Prostate gland (tissue), 2 donors: ENCODE results near the gene NEDD4L. TPM values are rescaled to one million over a fixed set of nuclear protein-coding genes. Genes with fewer than 3 reads are reported as not detected.

Experiments
- DNase-seq: peaks from one replicate; pipeline ENCODE4 v3.0.0-alpha.2; 2019; ENCODE audit warnings: low spot score
- H3K27ac ChIP-seq, 2 donors: fragments of 200-600 bp; sonication (generic); 2 replicates each; pipeline ENCODE4 v1.5.1; 2017 to 2019
- H3K27me3 ChIP-seq: fragments of 200-600 bp; sonication (generic); replicated peaks from 2 replicates; pipeline ENCODE4 v1.5.1; 2019; ENCODE audit not compliant: insufficient read depth
- H3K36me3 ChIP-seq, 2 donors: fragments of 200-600 bp; sonication (generic); 1 replicate in 1 of 2; 2 replicates in 1 of 2; pipeline versions ENCODE4 v1.5.1 to v1.8.1; 2017 to 2019
- H3K4me1 ChIP-seq: fragments of 200-600 bp; sonication (generic); replicated peaks from 2 replicates; pipeline ENCODE4 v1.5.1; 2019
- H3K4me3 ChIP-seq, 2 donors: fragments of 200-600 bp; sonication (generic); 2 replicates each; pipeline ENCODE4 v1.5.1; 2017 to 2019
- H3K9me3 ChIP-seq: fragments of 200-600 bp; sonication (generic); 2 replicates; pipeline ENCODE4 v1.5.1; 2017
- POLR2A ChIP-seq: fragments of 450-650 bp; IDR thresholded peaks from one replicate; pipeline ENCODE4 v1.6.1; 2016; ENCODE audit warnings: antibody characterized with exemption, mild to moderate bottlenecking
- POLR2AphosphoS5 ChIP-seq: sonication (generic); formaldehyde crosslinking; IDR thresholded peaks from one replicate; pipeline ENCODE4 v1.6.1; 2017; ENCODE audit warnings: antibody characterized with exemption
- WGBS: methylation state at CpG from one replicate; pipeline ENCODE4 v1.1.5; 2018; 5-methylcytosine and 5-hydroxymethylcytosine counted together
- intact Hi-C: fragments of 100-400 bp; cut with DNase I; formaldehyde crosslinking; loops from one replicate; pipeline ENCODE4 v1.14.2; 2022
- total RNA-seq, 2 donors: library from RNA; depleted of rRNA; stranded (reverse); fragments of >200 nt; gene quantifications; one replicate each; pipeline ENCODE4 v1.1.0, GENCODE V29; 2016
- TF ChIP-seq, protein P1 (sequence below), 4 experiments: fragments of 200-600 bp in 2 of 4; fragments of 450-650 bp in 2 of 4; sonication (generic) in 2 of 4; IDR thresholded peaks; 1 replicate in 3 of 4; 2 replicates in 1 of 4; pipeline ENCODE4 v1.5.1; 2016 to 2019; ENCODE audit warnings: antibody characterized with exemption in 4 of 4, mild to moderate bottlenecking in 2 of 4, moderate library complexity in 2 of 4

Gene NEDD4L
- total RNA-seq, 2 donors from 2014 or later: 280 to 420 TPM

DNA sequence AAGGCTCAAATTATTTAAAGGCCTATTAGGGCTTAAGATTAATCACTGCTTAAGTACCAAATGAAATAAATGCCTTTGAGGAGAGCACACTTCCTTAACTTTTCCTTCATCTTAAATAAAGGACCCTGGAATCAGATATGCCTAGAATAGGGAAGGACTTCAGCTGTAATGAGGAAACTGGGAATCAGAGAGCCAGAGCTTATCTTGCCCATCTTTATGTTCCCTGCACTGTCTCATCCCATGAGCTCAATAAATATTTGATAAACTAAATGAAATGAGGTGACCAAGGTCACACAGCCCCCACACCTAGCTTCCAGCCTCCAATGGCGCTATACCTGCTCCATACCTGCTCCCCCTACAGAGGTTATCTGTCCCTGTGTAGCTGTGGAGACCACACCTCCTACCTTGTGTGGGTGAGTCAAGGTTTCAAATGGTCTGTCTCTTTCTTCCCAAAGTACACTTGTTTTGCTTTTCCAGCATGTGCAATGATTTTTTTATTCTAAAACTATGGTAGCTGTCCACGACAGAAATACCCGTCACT lies 23.4 kb upstream of the NEDD4L start:
- Histone ChIP-seq H3K27me3 (no peaks in the 10 kb centered on the region), H3K4me1 (no peaks in the 10 kb centered on the region), H3K36me3 (no peaks in the 10 kb centered on the region), H3K4me3 (no peak overlapping the region), H3K27ac (no peak overlapping the region), H3K9me3 (no peaks in the 10 kb centered on the region)
- intact Hi-C loops: no loop called here
- DNase-seq: no peak
- WGBS: 94% methylated on average over 3 of the region's 3 CpGs
- TF ChIP-seq POLR2A: no peak
- TF ChIP-seq POLR2AphosphoS5: no peak
- TF ChIP-seq, protein P1, sequence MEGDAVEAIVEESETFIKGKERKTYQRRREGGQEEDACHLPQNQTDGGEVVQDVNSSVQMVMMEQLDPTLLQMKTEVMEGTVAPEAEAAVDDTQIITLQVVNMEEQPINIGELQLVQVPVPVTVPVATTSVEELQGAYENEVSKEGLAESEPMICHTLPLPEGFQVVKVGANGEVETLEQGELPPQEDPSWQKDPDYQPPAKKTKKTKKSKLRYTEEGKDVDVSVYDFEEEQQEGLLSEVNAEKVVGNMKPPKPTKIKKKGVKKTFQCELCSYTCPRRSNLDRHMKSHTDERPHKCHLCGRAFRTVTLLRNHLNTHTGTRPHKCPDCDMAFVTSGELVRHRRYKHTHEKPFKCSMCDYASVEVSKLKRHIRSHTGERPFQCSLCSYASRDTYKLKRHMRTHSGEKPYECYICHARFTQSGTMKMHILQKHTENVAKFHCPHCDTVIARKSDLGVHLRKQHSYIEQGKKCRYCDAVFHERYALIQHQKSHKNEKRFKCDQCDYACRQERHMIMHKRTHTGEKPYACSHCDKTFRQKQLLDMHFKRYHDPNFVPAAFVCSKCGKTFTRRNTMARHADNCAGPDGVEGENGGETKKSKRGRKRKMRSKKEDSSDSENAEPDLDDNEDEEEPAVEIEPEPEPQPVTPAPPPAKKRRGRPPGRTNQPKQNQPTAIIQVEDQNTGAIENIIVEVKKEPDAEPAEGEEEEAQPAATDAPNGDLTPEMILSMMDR (IDR thresholded peaks at IDR 0.05): no peak

DNA sequence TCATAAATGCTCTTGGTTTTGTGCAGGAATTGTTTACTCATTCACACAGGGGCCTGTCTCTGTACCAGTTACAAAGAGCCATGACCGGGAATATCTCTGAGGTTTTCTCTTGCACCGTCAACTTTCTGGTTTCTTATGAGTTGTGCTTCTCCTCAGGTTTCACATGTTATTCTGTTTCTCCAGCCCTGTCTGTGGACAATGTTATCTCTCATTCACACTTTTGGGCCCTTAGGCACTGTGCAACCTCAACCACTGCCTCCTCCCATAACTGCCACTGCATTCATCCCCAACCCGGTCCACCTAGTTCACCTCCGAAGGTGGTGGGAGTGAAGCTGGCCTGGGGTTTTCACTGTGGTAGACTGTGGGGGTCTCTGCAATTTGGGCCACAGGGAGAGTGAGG lies 22.5 kb upstream of the NEDD4L start:
- no peak for DNase-seq
- Histone ChIP-seq H3K9me3 (no peaks in the 10 kb centered on the region), H3K27ac (no peak overlapping the region), H3K4me3 (no peak overlapping the region), H3K27me3 (no peaks in the 10 kb centered on the region), H3K36me3 (no peaks in the 10 kb centered on the region), H3K4me1 (no peaks in the 10 kb centered on the region)
- no peak for TF ChIP-seq POLR2A
- TF ChIP-seq, protein P1 (IDR thresholded peaks at IDR 0.05): no peak
- no peak for TF ChIP-seq POLR2AphosphoS5
- WGBS: 96% methylated on average over 4 of the region's 4 CpGs
- intact Hi-C loops: no loop called here

DNA sequence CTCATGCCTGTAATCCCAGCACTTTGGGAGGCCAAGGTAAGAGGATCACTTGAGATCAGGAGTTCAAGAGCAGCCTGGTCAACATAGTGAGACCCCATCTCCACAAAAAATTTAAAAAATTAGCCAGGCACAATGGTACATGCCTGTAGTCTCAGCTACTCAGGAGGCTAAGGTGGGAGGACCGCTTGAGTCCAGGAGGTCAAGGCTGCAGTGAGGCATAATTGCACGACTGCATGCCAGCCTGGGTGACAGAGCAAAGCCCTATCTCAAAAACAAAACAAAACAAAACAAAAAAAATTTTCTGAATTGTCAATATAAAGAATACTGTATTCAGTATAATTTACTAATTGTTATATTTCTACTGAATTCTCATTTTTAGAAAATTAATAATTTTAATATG lies 20.9 kb upstream of the NEDD4L start:
- Histone ChIP-seq H3K4me1 (no peaks in the 10 kb centered on the region), H3K36me3 (no peaks in the 10 kb centered on the region), H3K27ac (no peak overlapping the region), H3K9me3 (no peaks in the 10 kb centered on the region), H3K27me3 (no peaks in the 10 kb centered on the region), H3K4me3 (no peak overlapping the region)
- DNase-seq: no peak
- intact Hi-C loops: no loop called here
- TF ChIP-seq POLR2A (no peak), POLR2AphosphoS5 (no peak)
- 95% methylated on average over 2 of the region's 2 CpGs for WGBS

DNA sequence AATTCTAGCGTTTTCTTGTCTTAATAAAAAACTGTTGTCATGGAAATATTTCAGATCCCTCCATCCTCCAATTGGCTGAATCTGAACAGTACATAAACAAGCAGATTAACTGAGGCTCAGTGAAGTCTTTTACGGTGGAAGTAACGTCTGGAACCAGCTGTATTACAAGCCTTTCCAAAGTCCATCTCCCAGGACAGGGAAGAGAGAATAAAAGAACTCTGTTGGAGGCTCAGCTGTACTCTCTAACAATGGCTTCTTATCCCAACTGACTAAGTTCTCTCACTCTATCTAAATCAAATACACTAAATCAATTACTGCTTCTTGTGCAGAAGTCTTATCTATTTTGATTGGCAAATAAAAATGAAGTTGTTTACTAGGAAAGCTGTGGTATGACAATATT lies 19.9 kb upstream of the NEDD4L start:
- TF ChIP-seq, protein P1 (IDR thresholded peaks at IDR 0.05): no peak
- TF ChIP-seq POLR2A: no peak
- no peak for TF ChIP-seq POLR2AphosphoS5
- WGBS: 14% methylated on average over 3 of the region's 3 CpGs
- no peak for DNase-seq
- intact Hi-C loops: no loop called here
- Histone ChIP-seq H3K27me3 (no peaks in the 10 kb centered on the region), H3K4me1 (no peaks in the 10 kb centered on the region), H3K27ac (no peak overlapping the region), H3K9me3 (no peaks in the 10 kb centered on the region), H3K36me3 (no peaks in the 10 kb centered on the region), H3K4me3 (no peak overlapping the region)

DNA sequence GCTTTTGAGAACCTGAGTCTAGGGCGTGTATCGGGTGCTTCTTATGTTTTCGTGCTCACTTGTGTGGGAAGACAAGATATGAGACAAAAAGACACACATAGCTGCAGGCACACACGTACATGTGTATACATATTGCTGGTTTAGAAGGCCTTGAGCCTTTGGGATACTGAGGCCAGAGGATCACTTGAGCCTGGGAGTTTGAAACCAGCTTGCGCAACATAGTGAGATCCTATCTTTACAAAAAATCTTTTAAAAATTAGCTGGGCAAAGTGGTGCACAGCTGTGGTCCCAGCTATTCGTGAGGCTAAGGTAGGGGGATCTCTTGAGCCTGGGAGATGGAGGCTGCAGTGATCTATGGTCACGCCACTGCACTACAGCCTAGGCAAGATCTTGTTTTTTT lies 18.8 kb upstream of the NEDD4L start:
- Histone ChIP-seq H3K27ac (no peak overlapping the region), H3K4me3 (no peak overlapping the region), H3K9me3 (no peaks in the 10 kb centered on the region), H3K4me1 (no peaks in the 10 kb centered on the region), H3K36me3 (no peaks in the 10 kb centered on the region), H3K27me3 (no peaks in the 10 kb centered on the region)
- DNase-seq: no peak
- WGBS: 89% methylated on average over 7 of the region's 7 CpGs
- intact Hi-C loops: no loop called here
- no peak for TF ChIP-seq POLR2AphosphoS5
- TF ChIP-seq POLR2A: no peak

DNA sequence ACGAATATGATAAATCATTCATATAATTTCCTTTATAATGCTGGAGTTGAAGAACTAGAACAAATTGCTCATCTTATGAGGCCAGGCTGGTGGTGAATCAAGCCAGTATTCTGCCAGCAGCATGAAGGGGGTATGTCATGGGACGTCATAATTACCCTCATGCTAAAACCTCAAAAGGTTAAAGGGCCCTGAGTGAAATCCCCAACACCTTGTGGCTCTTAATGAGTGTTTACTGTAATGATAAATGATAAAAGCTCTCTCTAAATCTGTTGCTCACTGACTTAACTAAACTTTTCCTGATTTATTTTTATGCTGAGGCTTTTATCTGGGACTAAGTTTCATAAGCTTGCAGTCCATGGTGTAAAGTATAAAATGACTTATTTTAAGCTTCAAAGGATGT lies 18.3 kb upstream of the NEDD4L start:
- no peak overlapping the region for H3K4me3 ChIP-seq
- no peak for DNase-seq
- no peaks in the 10 kb centered on the region for H3K36me3 ChIP-seq
- H3K4me1 ChIP-seq: no peaks in the 10 kb centered on the region
- intact Hi-C loops: no loop called here
- no peaks in the 10 kb centered on the region for H3K9me3 ChIP-seq
- 67% methylated on average over 2 of the region's 2 CpGs for WGBS
- H3K27ac ChIP-seq: no peak overlapping the region
- no peaks in the 10 kb centered on the region for H3K27me3 ChIP-seq
- TF ChIP-seq POLR2AphosphoS5 (no peak), POLR2A (no peak)
- TF ChIP-seq, protein P1 (IDR thresholded peaks at IDR 0.05): no peak
